Stimulated activated CD4-positive, alpha-beta T cell treated with anti-CD3 and anti-CD28 coated beads, TNF-alpha, amount 100 ng/mL, for 24 hours (primary cell): ENCODE data around the gene ST8SIA4.

Experiments
- DNase-seq, 3 experiments: peaks; one replicate each; pipeline ENCODE4 v3.0.0-alpha.2; 2020; ENCODE audit warnings: low read depth in 3 of 3

Gene ST8SIA4, protein sequence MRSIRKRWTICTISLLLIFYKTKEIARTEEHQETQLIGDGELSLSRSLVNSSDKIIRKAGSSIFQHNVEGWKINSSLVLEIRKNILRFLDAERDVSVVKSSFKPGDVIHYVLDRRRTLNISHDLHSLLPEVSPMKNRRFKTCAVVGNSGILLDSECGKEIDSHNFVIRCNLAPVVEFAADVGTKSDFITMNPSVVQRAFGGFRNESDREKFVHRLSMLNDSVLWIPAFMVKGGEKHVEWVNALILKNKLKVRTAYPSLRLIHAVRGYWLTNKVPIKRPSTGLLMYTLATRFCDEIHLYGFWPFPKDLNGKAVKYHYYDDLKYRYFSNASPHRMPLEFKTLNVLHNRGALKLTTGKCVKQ

GRCh38 chr5:100903039-100903887 lies at the start of gene ST8SIA4:
ST8SIA4 (minus strand) TSS chr5:100903282; CDS start chr5:100902955, 327 bp downstream.
- DNase-seq, result peak; percentile 79 to 93 (median 79)

DNA sequence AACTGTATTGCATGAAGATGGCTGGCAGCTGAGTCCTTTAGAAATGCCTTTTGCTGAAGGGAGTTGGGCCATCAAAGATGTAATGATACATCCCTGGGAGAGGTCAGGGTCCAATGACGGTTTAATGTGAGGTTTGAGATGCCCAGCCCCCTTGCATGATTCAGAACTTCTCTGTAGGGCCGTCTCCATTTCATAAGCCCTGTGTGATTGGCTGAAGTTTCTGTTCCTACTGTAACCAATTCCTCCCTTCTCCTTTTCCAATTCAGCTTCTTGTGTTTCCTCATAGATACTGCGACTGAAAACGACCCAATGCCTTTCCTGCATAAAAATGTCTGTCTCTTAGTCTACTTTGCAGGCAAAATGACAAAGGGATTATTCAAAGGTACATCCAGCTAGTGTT lies 47.9 kb upstream of the ST8SIA4 start:
- DNase-seq, result no peak

DNA sequence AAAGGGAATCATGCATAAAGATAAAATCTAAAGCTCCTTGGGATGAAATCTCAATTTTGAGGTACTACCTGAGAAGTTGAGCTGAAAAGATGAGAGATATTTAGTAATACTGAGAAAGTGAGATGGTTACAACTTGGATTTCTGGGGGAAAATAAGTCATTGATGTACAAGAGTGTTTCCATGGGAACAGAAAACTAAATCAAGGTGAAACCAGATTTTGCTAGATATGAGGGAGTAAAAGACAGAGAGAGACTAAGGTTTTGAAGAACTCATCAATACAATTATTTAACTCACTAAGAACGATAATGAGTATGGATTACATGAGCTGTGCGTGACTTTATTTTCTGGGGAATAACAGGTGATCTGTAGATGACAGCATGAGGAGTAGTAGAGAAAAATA lies 10.2 kb upstream of the ST8SIA4 start:
- no peak for DNase-seq

- no peak for DNase-seq
Observed at GRCh38 chr5:100909034-100909433, 6.0 kb upstream of the ST8SIA4 start.

DNA sequence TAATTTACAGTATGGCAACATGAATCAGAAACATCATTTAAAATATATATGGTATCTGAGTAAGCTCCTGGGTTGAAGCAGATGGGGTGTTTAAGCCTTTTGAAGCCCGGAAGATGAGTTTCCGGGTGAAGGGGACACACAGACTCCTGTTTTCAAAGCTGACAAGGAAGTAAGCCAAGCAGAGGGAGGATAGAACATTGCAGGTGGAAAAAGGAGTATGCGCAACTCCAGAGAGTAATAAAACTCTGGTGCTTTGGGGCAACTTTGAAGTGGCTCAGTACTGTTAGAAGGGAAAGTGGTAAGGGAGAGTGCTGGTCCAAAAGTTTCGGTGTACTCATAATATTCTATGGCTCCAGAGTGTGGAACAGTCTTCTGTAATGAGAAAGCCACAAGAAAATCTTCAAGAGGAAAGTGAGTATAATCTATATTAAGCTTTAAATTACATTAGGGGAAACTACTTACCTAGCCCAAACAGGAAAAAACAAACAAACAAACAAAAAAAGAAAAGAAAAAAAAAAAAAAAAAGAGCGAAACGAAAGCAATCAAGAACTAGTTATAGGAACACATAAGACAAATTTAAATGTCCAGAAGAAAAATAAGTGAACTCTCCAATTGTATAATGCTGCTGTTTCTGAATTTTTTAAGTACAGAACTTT lies 2.3 kb upstream of the ST8SIA4 start:
- no peak for DNase-seq

DNA sequence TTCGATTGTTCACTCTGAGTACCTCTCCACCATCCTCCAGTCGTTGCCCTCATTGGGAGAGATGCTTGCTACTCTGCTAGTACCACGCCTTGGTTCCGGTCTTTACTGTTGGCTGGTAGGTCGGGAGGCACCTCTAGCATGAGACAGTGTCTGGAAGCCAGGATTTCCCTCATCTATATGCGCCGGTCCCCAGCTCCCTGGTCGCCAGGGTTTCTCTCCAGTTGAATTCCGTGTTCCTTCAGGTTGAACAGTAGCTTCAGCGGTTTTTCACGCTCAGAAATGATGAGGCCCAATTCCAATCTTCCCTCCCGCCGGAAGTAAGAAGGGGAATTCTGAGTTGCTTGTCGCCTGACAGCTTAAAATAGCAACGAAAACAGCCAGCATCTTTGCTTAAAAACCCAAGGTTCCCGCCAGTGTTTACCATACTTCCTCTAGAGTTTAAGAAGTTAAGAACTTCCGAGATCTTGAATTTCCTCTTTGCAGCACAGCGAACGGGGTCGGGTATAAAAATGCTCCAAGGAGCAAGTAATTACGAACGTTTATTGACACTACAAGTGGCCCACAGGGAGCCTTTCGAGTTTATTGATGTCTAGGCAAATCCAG lies 1.3 kb upstream of the ST8SIA4 start:
- peak; percentile 27 to 38 (median 33) for DNase-seq

GRCh38 chr5:100902440-100903038 lies 543 bp downstream of the ST8SIA4 start:
- DNase-seq, result no peak

DNA sequence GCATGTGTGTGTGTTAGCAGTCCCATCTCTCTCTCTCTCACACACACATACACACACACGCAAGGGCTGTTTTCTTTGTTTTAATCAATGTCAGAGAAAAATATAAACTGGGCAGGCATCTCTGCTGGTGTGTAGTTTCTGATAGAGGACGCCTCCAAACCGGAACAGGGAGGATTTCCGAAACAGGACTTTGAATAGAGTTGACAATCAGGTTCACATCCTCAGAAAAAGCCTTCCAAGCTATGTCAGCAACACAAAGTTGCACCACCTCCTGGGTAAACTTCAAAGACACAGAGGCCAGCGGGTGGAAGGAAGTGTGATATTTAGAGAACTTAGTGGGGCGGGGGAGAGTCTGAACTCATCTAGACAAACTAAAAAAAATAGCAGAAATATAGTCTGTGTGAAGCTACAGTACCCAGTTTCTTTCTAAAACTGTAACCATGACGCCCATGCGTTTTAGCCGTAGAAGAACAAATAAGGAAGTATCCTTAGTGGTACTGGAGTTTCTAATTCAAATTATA lies 1.2 kb downstream of the ST8SIA4 start:
- DNase-seq, result peak in 2 of 3 experiments; percentile 35 to 51

GRCh38 chr5:100900796-100901781 lies 2.0 kb downstream of the ST8SIA4 start:
- DNase-seq, result peak; percentile 82 to 91 (median 83)

GRCh38 chr5:100900142-100900795 lies 2.8 kb downstream of the ST8SIA4 start:
- peak; percentile 27 to 50 (median 38) for DNase-seq

DNA sequence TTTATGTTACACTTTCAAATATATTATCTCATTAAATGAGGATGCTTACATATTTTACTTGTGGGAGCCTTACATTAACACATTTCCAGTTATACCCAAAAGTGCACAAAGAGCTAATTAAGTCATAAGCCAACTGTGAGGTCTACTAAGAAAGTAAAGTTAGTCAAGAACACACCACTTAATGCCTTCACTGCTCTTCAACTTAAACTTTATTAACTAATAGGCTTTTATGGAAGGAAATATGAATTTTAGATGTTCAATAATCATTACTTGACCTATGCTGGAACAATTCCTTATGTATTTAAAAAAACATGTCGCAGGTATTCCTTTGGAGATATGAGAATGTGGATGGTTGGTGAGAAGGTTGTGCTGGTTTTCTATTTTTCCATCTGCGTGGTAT lies 3.4 kb downstream of the ST8SIA4 start:
- no peak for DNase-seq

DNA sequence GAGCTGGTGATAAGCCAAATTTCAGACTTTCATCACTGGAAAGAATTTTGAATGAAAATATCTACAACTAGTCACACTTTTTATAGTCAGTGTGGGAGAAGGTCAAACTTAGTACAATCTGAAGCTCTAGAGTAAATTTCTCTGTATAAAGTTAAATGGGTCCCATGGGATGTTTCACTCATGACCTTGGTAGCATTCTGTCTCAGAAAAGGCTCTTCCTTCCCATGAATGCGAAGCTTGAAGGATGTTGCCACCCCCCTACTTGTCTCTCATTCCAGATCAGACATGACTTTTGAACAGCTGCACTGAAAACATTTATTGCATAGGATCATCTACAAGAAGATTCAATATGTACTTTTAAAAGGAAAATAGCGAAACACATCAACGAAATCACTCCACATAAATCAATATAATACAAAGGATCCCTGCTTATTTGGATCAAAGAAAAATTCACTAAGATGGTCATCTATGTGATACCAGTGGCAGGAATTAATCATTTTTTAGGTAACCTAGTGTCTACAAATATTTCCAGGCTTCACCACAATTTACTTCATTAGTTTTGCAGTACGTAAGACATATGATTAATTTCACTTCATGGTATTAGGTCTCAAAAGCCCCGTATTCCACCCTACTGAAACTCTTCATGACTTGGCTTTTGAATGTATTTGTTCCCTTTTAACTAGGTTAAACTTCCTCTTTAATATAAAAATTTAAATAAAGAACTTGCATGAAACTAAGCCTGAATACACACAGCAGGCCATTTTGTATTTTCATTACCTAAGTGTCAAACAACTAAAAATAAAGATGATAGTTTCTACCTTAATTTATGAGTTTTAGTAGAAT lies 4.4 kb downstream of the ST8SIA4 start:
- DNase-seq, result no peak

- DNase-seq, result no peak
Observed at GRCh38 chr5:100896054-100896453, 7.0 kb downstream of the ST8SIA4 start.

DNA sequence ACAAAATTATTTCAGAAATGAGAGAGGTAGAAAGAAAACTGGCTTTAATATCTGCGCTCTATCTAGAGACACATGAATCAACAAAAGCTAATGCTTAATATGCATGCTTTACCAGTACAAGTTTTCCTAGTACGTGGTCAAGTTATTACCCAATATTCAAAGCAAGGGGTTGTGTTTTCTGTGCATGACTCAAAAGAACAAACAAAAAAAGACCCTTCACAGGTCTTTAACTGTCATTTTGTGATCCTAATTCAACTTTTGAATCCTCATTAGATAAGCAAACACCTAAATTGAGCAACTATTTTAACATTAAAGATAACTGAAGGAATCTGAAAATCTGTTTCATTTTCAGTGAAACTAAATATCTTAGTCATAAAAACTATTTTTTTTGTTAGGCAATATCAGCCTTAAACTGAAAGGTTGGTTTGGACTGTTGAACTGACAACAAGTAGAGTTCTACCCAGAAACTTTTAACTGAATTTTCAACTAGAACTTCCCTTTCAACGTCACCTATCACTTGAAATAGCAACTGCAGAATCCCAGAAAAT lies 12.5 kb downstream of the ST8SIA4 start:
- no peak for DNase-seq

DNA sequence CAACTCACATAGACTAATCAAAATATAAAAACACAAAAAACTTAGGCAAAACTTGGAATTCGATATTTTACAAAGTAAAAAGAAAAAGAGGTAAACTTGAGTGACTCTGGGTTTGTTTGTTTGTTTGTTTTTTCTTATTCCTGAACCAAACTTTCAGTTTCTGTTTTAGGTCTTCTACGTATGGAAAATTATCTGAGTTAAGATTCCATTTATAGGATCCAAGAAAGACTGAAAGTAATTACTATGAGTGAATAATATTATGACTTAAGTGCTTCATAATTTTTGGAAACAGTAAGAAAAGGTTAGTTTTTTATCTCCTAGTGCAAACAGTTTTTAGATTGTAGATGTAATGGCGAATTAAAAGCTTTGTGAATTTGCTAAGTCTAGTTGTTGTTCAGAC lies 13.2 kb downstream of the ST8SIA4 start:
- DNase-seq, result no peak

DNA sequence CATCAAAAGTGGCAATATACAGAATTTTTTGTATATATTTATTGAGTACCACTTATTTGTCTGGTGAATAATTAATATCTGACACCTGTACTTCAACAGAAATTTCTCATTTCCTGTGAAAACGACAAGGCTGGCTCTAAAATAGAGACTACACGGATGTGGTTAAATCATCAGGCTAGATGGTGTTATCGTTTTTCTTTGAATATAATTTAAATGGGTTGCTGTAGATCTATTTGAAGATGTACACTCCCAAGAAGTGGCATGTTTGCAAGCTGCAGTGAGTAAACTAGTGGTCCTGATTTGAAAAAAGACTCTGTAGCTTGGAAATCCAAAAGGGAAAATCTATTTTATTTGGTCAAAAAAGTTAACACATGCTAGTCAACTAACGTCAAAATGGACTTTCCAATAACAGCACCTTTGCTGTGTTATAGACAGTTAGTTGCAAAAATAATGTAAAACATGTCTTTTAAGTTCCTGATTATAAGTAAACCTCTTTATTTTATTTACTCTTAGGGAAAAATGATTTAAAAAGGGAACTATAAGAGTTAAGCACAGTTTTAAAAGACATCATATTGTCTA lies 13.8 kb downstream of the ST8SIA4 start:
- DNase-seq, result no peak

GRCh38 chr5:100877274-100877673 lies 25.8 kb downstream of the ST8SIA4 start:
- DNase-seq, result no peak
